GM19240 (cell line): ENCODE results near the gene MAPK13.
A peak's percentile ranks its signal among the peaks of the same experiment; 100 is the strongest.
"Not testable (repeated sequence)": the region's sequence is repeated elsewhere in the genome, so short reads cannot be mapped to it uniquely, and the experiment has no call there.

Source experiments
- DNase-seq: peaks from one replicate; pipeline ENCODE4 v3.0.0; 2011; ENCODE audit warnings: low spot score; ENCODE audit not compliant: insufficient read length

Gene MAPK13

GRCh38 chr6:36129941-36130666 is at the start of gene MAPK13:
Gene MAPK13, plus strand, starts transcription at chr6:36130513. Its CDS starts 70 bp downstream, at chr6:36130583.
- DNase-seq: no peak

GRCh38 chr6:36082318-36082717 is 48.0 kb upstream of the MAPK13 start:
- no peak for DNase-seq

GRCh38 chr6:36083446-36083845 is 46.9 kb upstream of the MAPK13 start:
- no peak for DNase-seq

GRCh38 chr6:36088204-36088603 is 42.1 kb upstream of the MAPK13 start:
- DNase-seq: not testable (repeated sequence)

- DNase-seq: no peak
These were observed 41.3 kb upstream of the MAPK13 start for GRCh38 chr6:36089048-36089447.

GRCh38 chr6:36094238-36094637 is 36.1 kb upstream of the MAPK13 start:
- no peak for DNase-seq

GRCh38 chr6:36094753-36095496 is 35.4 kb upstream of the MAPK13 start:
- peak; percentile 34 for DNase-seq

GRCh38 chr6:36095497-36096391 is 34.6 kb upstream of the MAPK13 start:
- no peak for DNase-seq

GRCh38 chr6:36098253-36098919 is 31.9 kb upstream of the MAPK13 start:
- DNase-seq: no peak

GRCh38 chr6:36098920-36099647 is 31.2 kb upstream of the MAPK13 start:
- no peak for DNase-seq

- no peak for DNase-seq
These were observed 30.3 kb upstream of the MAPK13 start for GRCh38 chr6:36099869-36100483.

GRCh38 chr6:36101691-36102090 is 28.6 kb upstream of the MAPK13 start:
- DNase-seq: no peak

GRCh38 chr6:36102853-36103252 is 27.5 kb upstream of the MAPK13 start:
- DNase-seq: no peak

- DNase-seq: no peak
These were observed 25.5 kb upstream of the MAPK13 start for GRCh38 chr6:36104836-36105235.

GRCh38 chr6:36109092-36109491 is 21.2 kb upstream of the MAPK13 start:
- no peak for DNase-seq

- no peak for DNase-seq
These were observed 20.3 kb upstream of the MAPK13 start for GRCh38 chr6:36110050-36110449.

- DNase-seq: no peak
These were observed 19.4 kb upstream of the MAPK13 start for GRCh38 chr6:36110863-36111262.

GRCh38 chr6:36111526-36111925 is 18.8 kb upstream of the MAPK13 start:
- no peak for DNase-seq

GRCh38 chr6:36113049-36113448 is 17.3 kb upstream of the MAPK13 start:
- DNase-seq: no peak

GRCh38 chr6:36113703-36114102 is 16.6 kb upstream of the MAPK13 start:
- no peak for DNase-seq
